Bone marrow (tissue), 2 donors: ENCODE results near the gene AP5M1.
"Not testable (repeated sequence)": the region's sequence is repeated elsewhere in the genome, so short reads cannot be mapped to it uniquely, and the experiment has no call there.

Experiments used
- DNase-seq, 2 donors: peaks; one replicate each; lab custom pipeline; 2025; lab: John Stamatoyannopoulos, UW

AP5M1 gene

GRCh38 chr14:57291692-57292647, 23.2 kb downstream of the AP5M1 start:
- DNase-seq: no peak

- DNase-seq: no peak
These were observed 25.4 kb downstream of the AP5M1 start for GRCh38 chr14:57293866-57294837.

- DNase-seq: no peak
These were observed 26.5 kb downstream of the AP5M1 start for GRCh38 chr14:57295239-57295638.

- no peak for DNase-seq
These were observed 29.1 kb downstream of the AP5M1 start for GRCh38 chr14:57297852-57298251.

GRCh38 chr14:57299511-57299910, 30.7 kb downstream of the AP5M1 start:
- DNase-seq: no peak

- DNase-seq: no peak
These were observed 34.1 kb downstream of the AP5M1 start for GRCh38 chr14:57302883-57303282.

- DNase-seq: no peak
These were observed 45.8 kb downstream of the AP5M1 start for GRCh38 chr14:57314396-57315089.

GRCh38 chr14:57317248-57317833, 48.6 kb downstream of the AP5M1 start:
- DNase-seq: peak; percentile 1 to 47

- no peak for DNase-seq
These were observed 50.9 kb downstream of the AP5M1 start for GRCh38 chr14:57319636-57320192.

- DNase-seq: no peak
These were observed 55.0 kb downstream of the AP5M1 start for GRCh38 chr14:57323721-57324120.

- no peak for DNase-seq
These were observed 57.5 kb downstream of the AP5M1 start for GRCh38 chr14:57326253-57326652.

GRCh38 chr14:57329833-57330232, 61.1 kb downstream of the AP5M1 start:
- DNase-seq: no peak

- DNase-seq: not testable (repeated sequence)
These were observed 63.7 kb downstream of the AP5M1 start for GRCh38 chr14:57332475-57332874.

- not testable (repeated sequence) for DNase-seq
These were observed 65.0 kb downstream of the AP5M1 start for GRCh38 chr14:57333726-57334125.

- DNase-seq: not testable (repeated sequence)
These were observed 75.0 kb downstream of the AP5M1 start for GRCh38 chr14:57343545-57344297.

- no peak for DNase-seq
These were observed 76.3 kb downstream of the AP5M1 start for GRCh38 chr14:57345106-57345505.

GRCh38 chr14:57346741-57347140, 78.0 kb downstream of the AP5M1 start:
- no peak for DNase-seq
